NB4 (cell line): Measurements from ENCODE around the gene TPST2.

Experiments
- DNase-seq: peaks from one replicate; pipeline ENCODE4 v3.0.0; 2010; ENCODE audit warnings: low read depth
- H3K4me3 ChIP-seq: one replicate; pipeline ENCODE4 v1.5.1; 2011; ENCODE audit warnings: mild to moderate bottlenecking, low read depth, low read length, moderate library complexity
- MAX ChIP-seq: IDR thresholded peaks from 2 replicates; pipeline ENCODE4 v1.6.1; 2011; ENCODE audit warnings: low read depth, low read length
- MYC ChIP-seq: IDR thresholded peaks from 2 replicates; pipeline ENCODE4 v1.6.1; 2011; ENCODE audit warnings: low read depth, low read length
- POLR2A ChIP-seq: IDR thresholded peaks from 2 replicates; pipeline ENCODE4 v1.6.1; 2011; ENCODE audit warnings: mild to moderate bottlenecking; ENCODE audit not compliant: insufficient read length; ENCODE audit errors: extremely low read depth
- TF ChIP-seq, protein P1 (sequence below): IDR thresholded peaks from one replicate; pipeline ENCODE4 v1.5.1; 2012; ENCODE audit warnings: low read depth, low read length

The TPST2 gene

GRCh38 chr22:26480611-26480932, 109.4 kb downstream of the TPST2 start:
- no peak for DNase-seq
- no peak for TF ChIP-seq MYC
- TF ChIP-seq, protein P1, sequence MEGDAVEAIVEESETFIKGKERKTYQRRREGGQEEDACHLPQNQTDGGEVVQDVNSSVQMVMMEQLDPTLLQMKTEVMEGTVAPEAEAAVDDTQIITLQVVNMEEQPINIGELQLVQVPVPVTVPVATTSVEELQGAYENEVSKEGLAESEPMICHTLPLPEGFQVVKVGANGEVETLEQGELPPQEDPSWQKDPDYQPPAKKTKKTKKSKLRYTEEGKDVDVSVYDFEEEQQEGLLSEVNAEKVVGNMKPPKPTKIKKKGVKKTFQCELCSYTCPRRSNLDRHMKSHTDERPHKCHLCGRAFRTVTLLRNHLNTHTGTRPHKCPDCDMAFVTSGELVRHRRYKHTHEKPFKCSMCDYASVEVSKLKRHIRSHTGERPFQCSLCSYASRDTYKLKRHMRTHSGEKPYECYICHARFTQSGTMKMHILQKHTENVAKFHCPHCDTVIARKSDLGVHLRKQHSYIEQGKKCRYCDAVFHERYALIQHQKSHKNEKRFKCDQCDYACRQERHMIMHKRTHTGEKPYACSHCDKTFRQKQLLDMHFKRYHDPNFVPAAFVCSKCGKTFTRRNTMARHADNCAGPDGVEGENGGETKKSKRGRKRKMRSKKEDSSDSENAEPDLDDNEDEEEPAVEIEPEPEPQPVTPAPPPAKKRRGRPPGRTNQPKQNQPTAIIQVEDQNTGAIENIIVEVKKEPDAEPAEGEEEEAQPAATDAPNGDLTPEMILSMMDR, result no peak
- TF ChIP-seq POLR2A, result no peak
- no peak for TF ChIP-seq MAX
- peak overlapping the region; percentile 76 for H3K4me3 ChIP-seq

- peak overlapping the region; percentile 76 for H3K4me3 ChIP-seq
- peak; percentile 65 for DNase-seq
- TF ChIP-seq, protein P1, result no peak
- TF ChIP-seq MYC (no peak), MAX (no peak), POLR2A (no peak)
These were observed 109.9 kb downstream of the TPST2 start for GRCh38 chr22:26479792-26480610.

DNA sequence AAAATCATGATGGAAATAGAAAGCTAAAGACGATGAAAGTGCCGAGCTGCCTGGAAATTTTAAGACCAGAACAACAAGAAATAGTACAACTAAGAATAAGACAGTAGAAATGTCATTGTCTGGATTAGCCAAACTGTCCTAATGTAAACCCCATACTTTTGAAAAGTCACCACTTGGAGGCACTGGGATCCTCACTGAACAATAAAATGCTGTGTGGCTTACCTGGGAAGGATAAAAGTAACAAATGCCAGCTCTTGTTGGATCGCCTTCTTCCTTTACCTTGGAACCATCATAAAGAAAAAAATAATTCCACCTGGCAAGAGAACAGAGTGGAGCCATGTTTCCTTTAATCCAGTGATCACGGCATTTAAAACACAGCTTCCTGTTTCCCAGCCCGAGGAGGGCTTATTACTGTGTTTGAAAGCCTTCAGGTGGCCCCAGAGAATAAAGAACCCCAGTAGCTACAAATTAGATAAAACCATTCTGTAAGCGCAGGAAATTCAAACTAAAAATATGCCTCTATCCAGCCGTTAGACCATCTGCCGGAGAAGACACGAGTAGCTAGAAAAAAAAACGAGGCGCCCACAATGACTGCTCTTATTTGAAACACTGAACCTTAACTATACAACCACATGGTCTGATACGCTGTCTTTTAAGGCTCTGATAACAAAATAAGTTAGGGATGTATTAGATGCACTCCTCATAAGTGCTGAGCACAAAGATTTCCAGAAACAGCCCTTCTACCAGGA, 110.7 kb downstream of the TPST2 start:
- peak overlapping the region; percentile 76 for H3K4me3 ChIP-seq
- TF ChIP-seq POLR2A (no peak), MYC (no peak), MAX (no peak)
- TF ChIP-seq, protein P1, result no peak
- peak; percentile 40 for DNase-seq

- no peak for DNase-seq
- TF ChIP-seq MYC (no peak), POLR2A (no peak), MAX (no peak)
- TF ChIP-seq, protein P1, result no peak
- H3K4me3 ChIP-seq, result no peak overlapping the region
These were observed 112.6 kb downstream of the TPST2 start for GRCh38 chr22:26477341-26477731.

GRCh38 chr22:26476705-26477340, 113.1 kb downstream of the TPST2 start:
- peak; percentile 18 for DNase-seq
- TF ChIP-seq MYC (no peak), MAX (no peak), POLR2A (no peak)
- TF ChIP-seq, protein P1, result no peak
- no peak overlapping the region for H3K4me3 ChIP-seq
